H1 (cell line): ENCODE measurements around the gene STARD3. TPM values are rescaled to one million over a fixed set of nuclear protein-coding genes. Genes with fewer than 3 reads are reported as not detected.

Experiments
- BACH1 ChIP-seq: IDR thresholded peaks from 2 replicates; pipeline ENCODE4 v1.6.1; 2012; ENCODE audit warnings: low read length, improper control_type of control experiment
- JUND ChIP-seq: IDR thresholded peaks from 2 replicates; pipeline ENCODE4 v1.6.1; 2011; ENCODE audit warnings: mild to moderate bottlenecking, improper control_type of control experiment, low read length
- POLR2AphosphoS5 ChIP-seq: IDR thresholded peaks from 2 replicates; pipeline ENCODE4 v1.6.1; 2011; ENCODE audit warnings: low read depth, low read length
- polyA plus RNA-seq, 7 experiments: library from polyadenylated mRNA; depleted of rRNA in 3 of 7; stranded (reverse) in 5 of 7; unstranded in 2 of 7; fragments of >200 nt in 5 of 7; fragments of 200-250 nt in 2 of 7; gene quantifications; 1 replicate in 5 of 7; 2 replicates in 1 of 7; 4 replicates in 1 of 7; pipeline versions ENCODE4 v1.2.1 to v1.2.3, GENCODE V29; 2011 to 2013; ENCODE audit warnings: missing spikeins in 2 of 7, mixed read lengths in 2 of 7
- total RNA-seq: library from RNA; stranded (reverse); fragmentation: NEBNext Ultra II Directional; extraction: Animal tissue kit (Norgen Biotek cat#: 25700); gene quantifications from 2 replicates; pipeline ENCODE4 v1.2.1, GENCODE V29; 2021
- TF ChIP-seq, protein P1 (sequence below): IDR thresholded peaks from 2 replicates; pipeline ENCODE4 v1.6.1; 2012; ENCODE audit warnings: low read length, inconsistent platforms

The STARD3 gene
- total and polyA plus RNA-seq, 2 of the 8 experiments (the other 6 are each of a cell fraction or from before 2014, with no cell fraction given) = 47.6 to 80.3 TPM

DNA sequence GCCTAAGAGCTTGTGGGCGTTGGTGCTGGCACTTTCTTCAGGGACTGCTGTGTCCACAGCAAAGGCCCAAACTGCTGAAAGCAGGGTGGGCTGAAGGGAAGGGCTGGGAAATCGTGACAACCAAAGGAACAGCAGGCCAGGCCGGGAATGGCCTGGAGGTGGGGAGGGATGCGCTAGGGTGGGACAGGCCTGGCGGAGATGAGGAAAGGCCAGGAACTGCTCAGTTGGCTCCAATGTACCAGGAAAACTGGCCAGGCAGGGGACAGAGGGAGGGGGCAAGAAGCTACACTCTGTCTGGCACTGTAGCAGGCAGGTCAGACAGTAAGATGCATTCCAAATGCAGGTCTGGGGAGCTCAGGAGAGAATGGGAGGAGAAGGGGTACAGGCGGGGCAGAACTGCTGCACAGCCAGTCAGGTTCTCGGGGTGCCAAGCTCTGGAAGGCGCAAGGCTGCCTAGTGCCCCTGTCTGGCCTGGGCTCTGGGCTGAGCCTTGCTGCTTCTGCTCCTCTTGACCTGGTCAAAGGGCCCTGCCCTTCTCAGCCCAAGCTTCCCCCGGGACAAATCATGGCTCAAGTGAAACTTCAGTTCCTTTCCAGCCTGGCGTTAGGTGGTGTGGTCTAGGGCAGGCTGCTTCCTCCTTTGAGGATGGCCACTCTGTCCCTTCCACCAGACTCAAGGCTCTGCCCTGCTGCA lies 38.6 kb downstream of the STARD3 start (continued):
- TF ChIP-seq BACH1 (no peak), POLR2AphosphoS5 (no peak), JUND (no peak)
- TF ChIP-seq, protein P1, sequence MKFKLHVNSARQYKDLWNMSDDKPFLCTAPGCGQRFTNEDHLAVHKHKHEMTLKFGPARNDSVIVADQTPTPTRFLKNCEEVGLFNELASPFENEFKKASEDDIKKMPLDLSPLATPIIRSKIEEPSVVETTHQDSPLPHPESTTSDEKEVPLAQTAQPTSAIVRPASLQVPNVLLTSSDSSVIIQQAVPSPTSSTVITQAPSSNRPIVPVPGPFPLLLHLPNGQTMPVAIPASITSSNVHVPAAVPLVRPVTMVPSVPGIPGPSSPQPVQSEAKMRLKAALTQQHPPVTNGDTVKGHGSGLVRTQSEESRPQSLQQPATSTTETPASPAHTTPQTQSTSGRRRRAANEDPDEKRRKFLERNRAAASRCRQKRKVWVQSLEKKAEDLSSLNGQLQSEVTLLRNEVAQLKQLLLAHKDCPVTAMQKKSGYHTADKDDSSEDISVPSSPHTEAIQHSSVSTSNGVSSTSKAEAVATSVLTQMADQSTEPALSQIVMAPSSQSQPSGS = no peak
